HCT116 (cell line): ENCODE data around the gene UBN1. TPM values are rescaled to one million over a fixed set of nuclear protein-coding genes. Genes with fewer than 3 reads are reported as not detected.

Experiments used
- ATAC-seq: fragments of 200-7000 bp; cut with Tn5 transposase; 2 replicates; pipeline ENCODE4 v1.9.1; 2020; ENCODE audit warnings: mild to moderate bottlenecking, moderate library complexity
- BruUV-seq: library from RNA; stranded (reverse); fragments of 400-500 nt; replicated peaks from 2 replicates; lab custom pipeline; 2021; lab: Mats Ljungman, UMichigan
- CTCF ChIA-PET: fragments of 300-600 bp; sonication (Branson Sonifier 250); formaldehyde crosslinking; loops from one replicate; lab custom pipeline; 2021; ENCODE audit warnings: antibody characterized with exemption; lab: Charles Lee
- POLR2A ChIA-PET: fragments of 300-600, 350-600 bp; sonication (Branson Sonifier 250); formaldehyde crosslinking; loops from one replicate; lab custom pipeline; 2021; ENCODE audit warnings: antibody characterized with exemption; lab: Charles Lee
- RAD21 ChIA-PET, 2 experiments: fragments of 300-600 bp; sonication (Branson Sonifier 250); formaldehyde crosslinking; loops; one replicate each; lab custom pipeline; 2023; ENCODE audit warnings: low total read pairs in 2 of 2; ENCODE audit not compliant: uncharacterized antibody in 2 of 2, unreplicated experiment in 2 of 2, low non-redundant PET in 1 of 2; lab: Charles Lee
- DNase-seq: peaks from one replicate; pipeline ENCODE4 v3.0.0-alpha.2; 2010; ENCODE audit warnings: low read depth, low spot score
- H2AFZ ChIP-seq: fragments of 200-600 bp; shearing (Covaris generic), sonication (generic); 2 replicates; pipeline ENCODE4 v1.6.1; 2017; ENCODE audit warnings: low read depth, mixed run types, mixed read lengths, antibody characterized with exemption, low read length; ENCODE audit not compliant: poor library complexity, severe bottlenecking
- H3K27ac ChIP-seq: 2 replicates; pipeline ENCODE4 v1.5.1; 2012; ENCODE audit warnings: low read depth, low read length
- H3K27me3 ChIP-seq: fragments of 200-600 bp; sonication (generic); 2 replicates; pipeline ENCODE4 v1.6.1; 2016; ENCODE audit warnings: mixed run types, low read length, mixed read lengths; ENCODE audit not compliant: insufficient read depth
- H3K36me3 ChIP-seq, 2 experiments: fragments of 200-500 bp in 1 of 2; fragments of 200-600 bp in 1 of 2; sonication (Bioruptor generic) in 1 of 2; sonication (generic) in 1 of 2; 2 replicates each; pipeline versions ENCODE4 v1.5.1 to v1.6.1; 2014 to 2016; ENCODE audit warnings: low read length in 2 of 2, inconsistent platforms in 1 of 2, mixed read lengths in 1 of 2, mixed run types in 1 of 2; ENCODE audit not compliant: insufficient read depth in 2 of 2, control insufficient read depth in 1 of 2
- H3K4me1 ChIP-seq, 2 experiments: fragments of 200-600 bp in 1 of 2; sonication (generic) in 1 of 2; 2 replicates each; pipeline versions ENCODE4 v1.5.1 to v1.6.1; 2012 to 2017; ENCODE audit warnings: low read length in 2 of 2, inconsistent platforms in 1 of 2, mild to moderate bottlenecking in 1 of 2, mixed read lengths in 1 of 2, mixed run types in 1 of 2, moderate library complexity in 1 of 2; ENCODE audit not compliant: insufficient read depth in 2 of 2, control insufficient read depth in 1 of 2
- H3K4me2 ChIP-seq: fragments of 200-600 bp; sonication (generic); 2 replicates; pipeline ENCODE4 v1.6.1; 2017; ENCODE audit warnings: mixed run types, low read length, mixed read lengths
- H3K4me3 ChIP-seq, 2 experiments: fragments of 200-600 bp in 1 of 2; sonication (generic) in 1 of 2; replicated peaks in 1 of 2; 2 replicates each; pipeline ENCODE4 v1.5.1; 2011 to 2016; ENCODE audit warnings: low read length in 2 of 2, control low read depth in 1 of 2, low read depth in 1 of 2, mild to moderate bottlenecking in 1 of 2, mixed read lengths in 1 of 2, mixed run types in 1 of 2
- H3K79me2 ChIP-seq: fragments of 200-600 bp; sonication (generic); 2 replicates; pipeline ENCODE4 v1.6.1; 2017; ENCODE audit warnings: mild to moderate bottlenecking, mixed run types, low read length, moderate library complexity, mixed read lengths; ENCODE audit not compliant: insufficient read depth
- H3K9ac ChIP-seq: fragments of 200-600 bp; sonication (generic); 2 replicates; pipeline ENCODE4 v1.6.1; 2016; ENCODE audit warnings: low read length, mixed read lengths
- H3K9me2 ChIP-seq: fragments of 200-600 bp; sonication (generic), shearing (Covaris generic); 2 replicates; pipeline ENCODE4 v1.6.1; 2017; ENCODE audit warnings: mixed run types, mild to moderate bottlenecking, moderate library complexity; ENCODE audit not compliant: insufficient read depth
- H3K9me3 ChIP-seq, 2 experiments: fragments of 200-500 bp in 1 of 2; fragments of 200-600 bp in 1 of 2; sonication (Bioruptor generic) in 1 of 2; sonication (generic) in 1 of 2; 2 replicates each; pipeline ENCODE4 v1.6.1; 2014 to 2017; ENCODE audit warnings: low read length in 2 of 2, mixed read lengths in 2 of 2, inconsistent platforms in 1 of 2, low read depth in 1 of 2, mild to moderate bottlenecking in 1 of 2, mixed run types in 1 of 2, moderate library complexity in 1 of 2; ENCODE audit not compliant: control insufficient read depth in 1 of 2, insufficient read depth in 1 of 2
- H4K20me1 ChIP-seq: fragments of 200-600 bp; sonication (generic), shearing (Covaris generic); 2 replicates; pipeline ENCODE4 v1.6.1; 2017; ENCODE audit warnings: mixed run types, mild to moderate bottlenecking, moderate library complexity; ENCODE audit not compliant: insufficient read depth
- CBX3 ChIP-seq: IDR thresholded peaks from 2 replicates; pipeline ENCODE4 v1.6.1; 2012; ENCODE audit warnings: low read depth
- POLR2A ChIP-seq: IDR thresholded peaks from 2 replicates; pipeline ENCODE4 v1.7.0; 2011; ENCODE audit warnings: borderline replicate concordance; ENCODE audit not compliant: insufficient read depth, insufficient read length; ENCODE audit errors: extremely low read depth
- POLR2AphosphoS5 ChIP-seq: IDR thresholded peaks from 2 replicates; pipeline ENCODE4 v1.6.1; 2011; ENCODE audit warnings: mild to moderate bottlenecking, low read depth, low read length, moderate library complexity
- TCF7L2 ChIP-seq: IDR thresholded peaks from 2 replicates; pipeline ENCODE4 v1.7.0; 2011; ENCODE audit warnings: borderline replicate concordance, inconsistent platforms; ENCODE audit not compliant: insufficient read depth, insufficient read length; ENCODE audit errors: extremely low read depth
- YY1 ChIP-seq: IDR thresholded peaks from 2 replicates; pipeline ENCODE4 v1.6.1; 2011; ENCODE audit warnings: low read length, low read depth, moderate library complexity, mild to moderate bottlenecking; ENCODE audit not compliant: insufficient replicate concordance; ENCODE audit errors: extremely low read depth
- intact Hi-C: fragments of 100-400 bp; cut with micrococcal nuclease; formaldehyde crosslinking; loops from 2 replicates; pipeline ENCODE4 v1.10.0; 2022
- total RNA-seq: library from RNA; stranded (reverse); gene quantifications from one replicate; pipeline ENCODE4 v1.2.1, GENCODE V29; 2021; ENCODE audit not compliant: unreplicated experiment

The UBN1 gene
- total RNA-seq, 1 experiment from 2014 or later: 31.9 TPM

DNA sequence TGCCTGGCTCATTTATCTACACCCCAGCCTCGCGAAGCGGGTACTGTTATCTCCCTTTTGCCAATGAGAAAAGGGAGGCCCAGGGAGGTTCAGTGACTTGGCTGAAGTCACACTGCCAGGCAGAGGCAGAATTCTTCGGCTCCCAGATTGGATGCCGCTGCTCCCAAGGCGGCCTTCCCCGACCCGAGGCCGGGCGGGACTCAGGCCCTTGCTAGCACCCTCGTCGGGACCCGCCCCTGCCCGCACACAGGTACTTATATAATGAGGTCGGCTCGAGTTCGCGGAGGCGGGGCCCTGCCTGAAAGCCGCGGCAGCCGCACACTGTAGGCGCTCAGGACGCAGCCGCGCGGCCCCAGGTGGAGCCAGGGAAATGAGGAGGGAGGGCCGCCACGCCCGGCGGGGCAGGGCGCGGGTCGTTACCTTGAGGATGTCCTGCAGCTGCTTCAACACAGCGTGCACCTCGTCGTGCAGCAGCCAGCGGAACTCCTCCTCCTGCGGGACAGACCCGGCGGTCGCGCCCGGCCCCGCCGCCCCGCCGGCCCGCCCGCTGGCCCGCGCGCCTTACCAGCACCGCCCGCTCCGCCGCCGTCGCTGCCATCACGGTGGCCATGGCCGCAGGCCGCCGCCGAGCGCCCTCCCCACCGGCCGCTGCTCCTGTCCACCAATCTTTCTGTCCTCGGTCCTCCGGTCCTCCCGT is 45.2 kb upstream of the UBN1 start, which contains the start of gene ROGDI:
ROGDI (minus strand) TSS at position 672 of the 697 bp plus-strand sequence; CDS start at position 610, 62 bp downstream.
- Histone ChIP-seq H3K4me2 (peak within 1 kb of the TSS; percentile 97), H3K27ac (peak within 1 kb of the TSS; percentile 89), H4K20me1 (no peaks in the 10 kb centered on the region), H3K9me3 (no peaks in the 10 kb centered on the region), H3K27me3 (no peaks in the 10 kb centered on the region), H3K36me3 (peaks cover 3 to 7% of the 10 kb centered on the region in 2 experiments; a peak in 2 of 4 replicates), H3K79me2 (no peaks in the 10 kb centered on the region), H3K9me2 (no peaks in the 10 kb centered on the region), H3K4me1 (peaks cover 13 to 20% of the 10 kb centered on the region in 2 experiments), H3K4me3 (peak within 1 kb of the TSS; percentile 60 to 62), H2AFZ (peak within 1 kb of the TSS; percentile 66), H3K9ac (peak within 1 kb of the TSS; percentile 76)
- BruUV-seq: no TSS peak
- DNase-seq (peak; percentile 64), ATAC-seq (peak; percentile 76)
- peak; percentile 28 for TF ChIP-seq YY1
- no peak for TF ChIP-seq CBX3
- peak; percentile 19 for TF ChIP-seq POLR2A
- TF ChIP-seq TCF7L2: no peak
- TF ChIP-seq POLR2AphosphoS5: peak; percentile 66
- intact Hi-C loops: loop anchor here (1.0 kb wide), 1 partner anchor 68 kb away; the partner anchor contains the start of genes ANKS3 and DNAAF8
- CTCF ChIA-PET: interaction anchor here (1.0 kb wide), 1 partner anchor 241 kb away, joined by 3 read pairs; no protein-coding TSS in a partner anchor
- POLR2A ChIA-PET: interaction anchor here (1.5 to 1.6 kb wide), 2 partner anchors 68 to 143 kb away, joined by 5 to 6 read pairs; partner anchors contain the start of genes ANKS3 and DNAAF8
- RAD21 ChIA-PET: interaction anchor here (1.2 to 1.5 kb wide), 2 partner anchors 33 to 35 kb away, joined by 3 read pairs; partner anchors contain the start of gene ZNF500 (in 1 of the 2)
